Measurements from ENCODE around the gene PSORS1C2.

Gene PSORS1C2

DNA sequence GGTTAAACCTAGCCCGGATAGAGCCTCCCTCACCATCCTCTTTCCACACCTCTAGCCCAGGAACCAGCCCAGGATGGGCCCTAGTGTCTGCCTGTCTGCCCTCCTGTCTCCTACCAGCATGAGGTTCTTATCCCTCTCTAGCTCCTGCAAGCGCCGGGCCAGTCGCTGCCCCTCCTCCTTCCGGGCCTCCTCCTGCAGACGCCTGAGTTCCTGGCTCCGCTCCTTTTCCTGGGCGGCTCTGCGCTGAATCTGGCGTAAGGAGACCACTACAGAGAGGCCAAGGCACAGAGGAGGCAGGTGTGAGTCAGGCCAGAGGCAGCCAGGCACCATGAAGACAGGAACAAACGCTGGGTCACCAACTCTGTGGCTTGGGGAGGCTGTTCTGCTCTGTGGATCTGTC lies 4.3 kb upstream of the PSORS1C2 start:
- no peak overlapping the region for H3K27ac ChIP-seq
- TF ChIP-seq, protein P1, sequence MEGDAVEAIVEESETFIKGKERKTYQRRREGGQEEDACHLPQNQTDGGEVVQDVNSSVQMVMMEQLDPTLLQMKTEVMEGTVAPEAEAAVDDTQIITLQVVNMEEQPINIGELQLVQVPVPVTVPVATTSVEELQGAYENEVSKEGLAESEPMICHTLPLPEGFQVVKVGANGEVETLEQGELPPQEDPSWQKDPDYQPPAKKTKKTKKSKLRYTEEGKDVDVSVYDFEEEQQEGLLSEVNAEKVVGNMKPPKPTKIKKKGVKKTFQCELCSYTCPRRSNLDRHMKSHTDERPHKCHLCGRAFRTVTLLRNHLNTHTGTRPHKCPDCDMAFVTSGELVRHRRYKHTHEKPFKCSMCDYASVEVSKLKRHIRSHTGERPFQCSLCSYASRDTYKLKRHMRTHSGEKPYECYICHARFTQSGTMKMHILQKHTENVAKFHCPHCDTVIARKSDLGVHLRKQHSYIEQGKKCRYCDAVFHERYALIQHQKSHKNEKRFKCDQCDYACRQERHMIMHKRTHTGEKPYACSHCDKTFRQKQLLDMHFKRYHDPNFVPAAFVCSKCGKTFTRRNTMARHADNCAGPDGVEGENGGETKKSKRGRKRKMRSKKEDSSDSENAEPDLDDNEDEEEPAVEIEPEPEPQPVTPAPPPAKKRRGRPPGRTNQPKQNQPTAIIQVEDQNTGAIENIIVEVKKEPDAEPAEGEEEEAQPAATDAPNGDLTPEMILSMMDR (conservative IDR thresholded peaks at IDR 0.05), result no peak

DNA sequence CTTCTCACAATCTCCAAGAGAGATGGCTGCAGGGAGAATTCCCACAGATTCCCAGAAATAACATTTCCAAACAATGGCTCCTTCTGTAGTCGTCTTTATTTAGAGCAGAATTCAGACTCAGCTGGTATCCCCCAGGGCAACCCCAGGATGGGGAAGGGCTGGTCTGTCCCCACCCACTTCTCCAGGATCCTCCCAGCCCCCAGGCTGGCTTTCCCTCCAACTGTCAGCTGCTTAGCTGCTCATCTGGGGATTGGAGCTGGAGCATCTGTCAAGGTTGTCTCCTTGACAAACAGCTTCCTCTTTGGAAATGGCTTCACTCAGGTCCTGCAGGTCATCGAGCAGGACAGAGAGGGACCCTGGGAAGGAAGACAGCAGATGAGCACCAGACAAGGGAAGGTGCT lies 3.5 kb upstream of the PSORS1C2 start:
- H3K27ac ChIP-seq, result no peak overlapping the region
- TF ChIP-seq, protein P1 (conservative IDR thresholded peaks at IDR 0.05), result no peak

- H3K27ac ChIP-seq, result no peak overlapping the region
- TF ChIP-seq, protein P1 (conservative IDR thresholded peaks at IDR 0.05), result no peak
Observed at GRCh38 chr6:31140643-31141042, 1.8 kb upstream of the PSORS1C2 start.

DNA sequence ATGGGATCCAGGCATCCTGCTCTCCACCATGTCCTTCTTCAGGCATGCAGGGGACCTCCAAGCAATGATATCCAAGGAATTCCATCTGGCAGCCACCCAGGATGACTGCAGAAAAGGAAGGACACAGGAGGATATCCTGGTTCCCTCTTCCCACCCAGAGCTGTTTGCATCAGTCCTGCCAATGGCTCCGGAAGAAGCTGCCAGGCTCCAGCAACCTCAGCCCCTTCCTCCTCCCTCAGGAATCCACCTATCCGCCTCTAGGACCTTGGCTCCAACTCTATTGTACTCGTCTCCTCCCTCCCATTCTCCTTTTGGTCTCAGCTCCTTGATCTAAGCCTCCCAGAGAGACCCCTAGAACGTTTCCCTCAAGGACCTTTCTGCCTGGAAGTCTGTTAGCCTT lies 733 bp upstream of the PSORS1C2 start:
- no peak overlapping the region for H3K27ac ChIP-seq
- TF ChIP-seq, protein P1 (conservative IDR thresholded peaks at IDR 0.05), result no peak

GRCh38 chr6:31135710-31136109 lies 3.2 kb downstream of the PSORS1C2 start:
- TF ChIP-seq, protein P1 (conservative IDR thresholded peaks at IDR 0.05), result no peak
- no peak overlapping the region for H3K27ac ChIP-seq

- no peak overlapping the region for H3K27ac ChIP-seq
- TF ChIP-seq, protein P1 (conservative IDR thresholded peaks at IDR 0.05), result no peak
Observed at GRCh38 chr6:31132806-31133205, 6.1 kb downstream of the PSORS1C2 start.

DNA sequence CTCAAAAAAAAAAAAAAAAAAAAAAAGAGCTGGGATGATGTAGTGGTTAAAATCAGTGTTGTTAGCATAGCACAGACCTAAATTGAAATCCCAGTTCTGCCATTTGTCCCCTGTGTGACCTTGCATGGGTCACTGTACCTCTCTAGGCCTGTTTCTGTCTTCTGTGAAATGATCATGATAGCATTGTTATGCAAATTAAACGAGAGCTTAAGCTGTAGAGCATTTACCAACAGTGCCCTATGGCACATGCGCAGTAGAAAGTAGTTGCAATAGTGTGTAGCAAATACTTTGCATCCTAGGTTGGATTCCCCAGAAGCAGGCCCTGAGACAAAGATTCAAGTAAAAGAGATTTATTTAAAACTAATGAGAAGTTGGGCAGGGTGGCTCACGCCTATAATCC lies 7.3 kb downstream of the PSORS1C2 start:
- no peak overlapping the region for H3K27ac ChIP-seq
- TF ChIP-seq, protein P1 (conservative IDR thresholded peaks at IDR 0.05), result no peak

- TF ChIP-seq, protein P1 (conservative IDR thresholded peaks at IDR 0.05), result no peak
- no peak overlapping the region for H3K27ac ChIP-seq
Observed at GRCh38 chr6:31130751-31131150, 8.1 kb downstream of the PSORS1C2 start.

All from VCaP (cell line).